ENCODE measurements around the gene VAPA. TPM values are rescaled to one million over a fixed set of nuclear protein-coding genes. Genes with fewer than 3 reads are reported as not detected.

VAPA gene
- total RNA-seq, 1 experiment from 2014 or later = 196 TPM

DNA sequence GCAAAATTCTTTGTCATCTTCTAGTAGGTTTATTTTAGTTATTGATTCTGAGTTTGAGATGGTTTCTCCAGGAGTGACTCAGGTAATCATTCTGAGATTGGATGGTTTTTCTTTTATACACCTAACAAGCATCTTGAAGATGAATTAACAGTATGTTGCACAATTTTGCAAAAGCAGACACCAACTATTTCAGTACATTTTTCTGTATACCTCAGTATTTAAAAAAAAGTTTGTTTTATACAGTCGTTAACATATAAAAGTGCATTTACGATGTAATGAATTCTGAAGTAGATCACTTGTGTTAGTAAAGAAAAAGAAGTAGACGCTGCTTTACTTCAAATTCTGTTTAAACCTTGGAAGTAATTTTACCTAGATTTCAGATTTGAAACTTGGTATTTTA is 3.0 kb downstream of the VAPA start:
- H3K27me3 Mint-ChIP-seq (ENCODE audit: unreplicated experiment) = no peaks in the 10 kb centered on the region
- H3K36me3 Mint-ChIP-seq (ENCODE audit: insufficient read depth, unreplicated experiment) = peaks cover 39% of the 10 kb centered on the region
- peak overlapping the region; percentile 93 for H3K27ac Mint-ChIP-seq (ENCODE audit: unreplicated experiment)
- CTCF ChIA-PET = no interaction called here
- peaks cover 2% of the 10 kb centered on the region for H3K9me3 Mint-ChIP-seq (ENCODE audit: low read depth, unreplicated experiment)
- H3K4me3 Mint-ChIP-seq (ENCODE audit: low read depth, unreplicated experiment) = peak overlapping the region; percentile 86
- intact Hi-C loops (cut with micrococcal nuclease; ENCODE audit: unreplicated experiment) = loop anchor here (5.0 kb wide), 1 partner anchor 90 kb away; no protein-coding TSS in a partner anchor
- TF ChIP-seq, protein P1, sequence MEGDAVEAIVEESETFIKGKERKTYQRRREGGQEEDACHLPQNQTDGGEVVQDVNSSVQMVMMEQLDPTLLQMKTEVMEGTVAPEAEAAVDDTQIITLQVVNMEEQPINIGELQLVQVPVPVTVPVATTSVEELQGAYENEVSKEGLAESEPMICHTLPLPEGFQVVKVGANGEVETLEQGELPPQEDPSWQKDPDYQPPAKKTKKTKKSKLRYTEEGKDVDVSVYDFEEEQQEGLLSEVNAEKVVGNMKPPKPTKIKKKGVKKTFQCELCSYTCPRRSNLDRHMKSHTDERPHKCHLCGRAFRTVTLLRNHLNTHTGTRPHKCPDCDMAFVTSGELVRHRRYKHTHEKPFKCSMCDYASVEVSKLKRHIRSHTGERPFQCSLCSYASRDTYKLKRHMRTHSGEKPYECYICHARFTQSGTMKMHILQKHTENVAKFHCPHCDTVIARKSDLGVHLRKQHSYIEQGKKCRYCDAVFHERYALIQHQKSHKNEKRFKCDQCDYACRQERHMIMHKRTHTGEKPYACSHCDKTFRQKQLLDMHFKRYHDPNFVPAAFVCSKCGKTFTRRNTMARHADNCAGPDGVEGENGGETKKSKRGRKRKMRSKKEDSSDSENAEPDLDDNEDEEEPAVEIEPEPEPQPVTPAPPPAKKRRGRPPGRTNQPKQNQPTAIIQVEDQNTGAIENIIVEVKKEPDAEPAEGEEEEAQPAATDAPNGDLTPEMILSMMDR (IDR thresholded peaks at IDR 0.05; ENCODE audit: unreplicated experiment) = no peak
- no peak for DNase-seq
- no TSS peak for BruUV-seq (replicated peaks)
- peaks cover 15% of the 10 kb centered on the region for H3K4me1 Mint-ChIP-seq (ENCODE audit: low read depth, unreplicated experiment)

GRCh38 chr18:9918016-9918680 is 4.3 kb downstream of the VAPA start:
- peaks cover 15% of the 10 kb centered on the region for H3K4me1 Mint-ChIP-seq (ENCODE audit: low read depth, unreplicated experiment)
- no peak overlapping the region for H3K27ac Mint-ChIP-seq (ENCODE audit: unreplicated experiment)
- H3K36me3 Mint-ChIP-seq (ENCODE audit: insufficient read depth, unreplicated experiment) = peaks cover 32% of the 10 kb centered on the region
- BruUV-seq (replicated peaks) = no TSS peak
- TF ChIP-seq, protein P1 (IDR thresholded peaks at IDR 0.05; ENCODE audit: unreplicated experiment) = no peak
- no peaks in the 10 kb centered on the region for H3K27me3 Mint-ChIP-seq (ENCODE audit: unreplicated experiment)
- DNase-seq = no peak
- intact Hi-C loops (cut with micrococcal nuclease; ENCODE audit: unreplicated experiment) = loop anchor here (2.0 to 5.0 kb wide), 2 partner anchors 41 to 91 kb away; no protein-coding TSS in a partner anchor
- CTCF ChIA-PET = no interaction called here
- no peaks in the 10 kb centered on the region for H3K9me3 Mint-ChIP-seq (ENCODE audit: low read depth, unreplicated experiment)
- no peak overlapping the region for H3K4me3 Mint-ChIP-seq (ENCODE audit: low read depth, unreplicated experiment)

- H3K4me3 Mint-ChIP-seq (ENCODE audit: low read depth, unreplicated experiment) = no peak overlapping the region
- H3K4me1 Mint-ChIP-seq (ENCODE audit: low read depth, unreplicated experiment) = peaks cover 21% of the 10 kb centered on the region
- intact Hi-C loops (cut with micrococcal nuclease; ENCODE audit: unreplicated experiment) = loop anchor here (2.0 to 10.0 kb wide), 4 partner anchors 43 to 325 kb away; no protein-coding TSS in a partner anchor
- H3K9me3 Mint-ChIP-seq (ENCODE audit: low read depth, unreplicated experiment) = no peaks in the 10 kb centered on the region
- H3K27ac Mint-ChIP-seq (ENCODE audit: unreplicated experiment) = no peak overlapping the region
- H3K36me3 Mint-ChIP-seq (ENCODE audit: insufficient read depth, unreplicated experiment) = peaks cover 19% of the 10 kb centered on the region
- no peak for DNase-seq
- CTCF ChIA-PET = no interaction called here
- TF ChIP-seq, protein P1 (IDR thresholded peaks at IDR 0.05; ENCODE audit: unreplicated experiment) = no peak
- BruUV-seq (replicated peaks) = no TSS peak
- no peaks in the 10 kb centered on the region for H3K27me3 Mint-ChIP-seq (ENCODE audit: unreplicated experiment)
These were observed 5.9 kb downstream of the VAPA start for GRCh38 chr18:9919564-9920232.

- Mint-ChIP-seq H3K9me3 (ENCODE audit: low read depth, unreplicated experiment) (no peaks in the 10 kb centered on the region), H3K27ac (ENCODE audit: unreplicated experiment) (no peak overlapping the region), H3K4me1 (ENCODE audit: low read depth, unreplicated experiment) (peaks cover 37% of the 10 kb centered on the region), H3K4me3 (ENCODE audit: low read depth, unreplicated experiment) (no peak overlapping the region), H3K36me3 (ENCODE audit: insufficient read depth, unreplicated experiment) (no peaks in the 10 kb centered on the region), H3K27me3 (ENCODE audit: unreplicated experiment) (no peaks in the 10 kb centered on the region)
- TF ChIP-seq, protein P1 (IDR thresholded peaks at IDR 0.05; ENCODE audit: unreplicated experiment) = no peak
- intact Hi-C loops (cut with micrococcal nuclease; ENCODE audit: unreplicated experiment) = loop anchor here (10.0 kb wide), 2 partner anchors 138 to 328 kb away; no protein-coding TSS in a partner anchor
- CTCF ChIA-PET = no interaction called here
- DNase-seq = no peak
- BruUV-seq (replicated peaks) = no TSS peak
These were observed 8.9 kb downstream of the VAPA start for GRCh38 chr18:9922592-9923311.

Data from Calu3 (cell line).